Measurements from ENCODE around the gene ABCA12.

DNA sequence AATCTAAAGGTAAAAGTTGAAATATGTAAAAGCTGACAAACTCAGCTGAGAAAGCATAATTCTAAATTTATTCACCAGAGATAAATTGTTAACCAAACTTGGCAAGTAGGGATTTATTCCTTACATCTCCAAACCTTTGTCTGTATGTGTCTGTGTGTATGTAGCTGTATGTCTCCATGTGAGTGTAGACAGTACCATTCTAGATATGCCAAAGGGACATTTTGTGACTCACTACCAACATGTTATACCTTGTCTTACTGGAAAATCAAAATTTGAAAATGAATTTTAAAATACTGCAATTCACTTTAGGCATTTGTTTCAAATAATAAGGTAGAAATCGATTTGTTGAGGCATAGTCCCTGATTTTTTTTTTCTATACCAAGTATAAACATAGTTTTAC is 102.1 kb downstream of the ABCA12 start:
- TF ChIP-seq, protein P1, sequence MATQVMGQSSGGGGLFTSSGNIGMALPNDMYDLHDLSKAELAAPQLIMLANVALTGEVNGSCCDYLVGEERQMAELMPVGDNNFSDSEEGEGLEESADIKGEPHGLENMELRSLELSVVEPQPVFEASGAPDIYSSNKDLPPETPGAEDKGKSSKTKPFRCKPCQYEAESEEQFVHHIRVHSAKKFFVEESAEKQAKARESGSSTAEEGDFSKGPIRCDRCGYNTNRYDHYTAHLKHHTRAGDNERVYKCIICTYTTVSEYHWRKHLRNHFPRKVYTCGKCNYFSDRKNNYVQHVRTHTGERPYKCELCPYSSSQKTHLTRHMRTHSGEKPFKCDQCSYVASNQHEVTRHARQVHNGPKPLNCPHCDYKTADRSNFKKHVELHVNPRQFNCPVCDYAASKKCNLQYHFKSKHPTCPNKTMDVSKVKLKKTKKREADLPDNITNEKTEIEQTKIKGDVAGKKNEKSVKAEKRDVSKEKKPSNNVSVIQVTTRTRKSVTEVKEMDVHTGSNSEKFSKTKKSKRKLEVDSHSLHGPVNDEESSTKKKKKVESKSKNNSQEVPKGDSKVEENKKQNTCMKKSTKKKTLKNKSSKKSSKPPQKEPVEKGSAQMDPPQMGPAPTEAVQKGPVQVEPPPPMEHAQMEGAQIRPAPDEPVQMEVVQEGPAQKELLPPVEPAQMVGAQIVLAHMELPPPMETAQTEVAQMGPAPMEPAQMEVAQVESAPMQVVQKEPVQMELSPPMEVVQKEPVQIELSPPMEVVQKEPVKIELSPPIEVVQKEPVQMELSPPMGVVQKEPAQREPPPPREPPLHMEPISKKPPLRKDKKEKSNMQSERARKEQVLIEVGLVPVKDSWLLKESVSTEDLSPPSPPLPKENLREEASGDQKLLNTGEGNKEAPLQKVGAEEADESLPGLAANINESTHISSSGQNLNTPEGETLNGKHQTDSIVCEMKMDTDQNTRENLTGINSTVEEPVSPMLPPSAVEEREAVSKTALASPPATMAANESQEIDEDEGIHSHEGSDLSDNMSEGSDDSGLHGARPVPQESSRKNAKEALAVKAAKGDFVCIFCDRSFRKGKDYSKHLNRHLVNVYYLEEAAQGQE (IDR thresholded peaks at IDR 0.05; ENCODE audit: insufficient read depth in 1 of 2, low read depth in 2 of 2, low read length in 1 of 2) = no peak
- TF ChIP-seq, protein P2, sequence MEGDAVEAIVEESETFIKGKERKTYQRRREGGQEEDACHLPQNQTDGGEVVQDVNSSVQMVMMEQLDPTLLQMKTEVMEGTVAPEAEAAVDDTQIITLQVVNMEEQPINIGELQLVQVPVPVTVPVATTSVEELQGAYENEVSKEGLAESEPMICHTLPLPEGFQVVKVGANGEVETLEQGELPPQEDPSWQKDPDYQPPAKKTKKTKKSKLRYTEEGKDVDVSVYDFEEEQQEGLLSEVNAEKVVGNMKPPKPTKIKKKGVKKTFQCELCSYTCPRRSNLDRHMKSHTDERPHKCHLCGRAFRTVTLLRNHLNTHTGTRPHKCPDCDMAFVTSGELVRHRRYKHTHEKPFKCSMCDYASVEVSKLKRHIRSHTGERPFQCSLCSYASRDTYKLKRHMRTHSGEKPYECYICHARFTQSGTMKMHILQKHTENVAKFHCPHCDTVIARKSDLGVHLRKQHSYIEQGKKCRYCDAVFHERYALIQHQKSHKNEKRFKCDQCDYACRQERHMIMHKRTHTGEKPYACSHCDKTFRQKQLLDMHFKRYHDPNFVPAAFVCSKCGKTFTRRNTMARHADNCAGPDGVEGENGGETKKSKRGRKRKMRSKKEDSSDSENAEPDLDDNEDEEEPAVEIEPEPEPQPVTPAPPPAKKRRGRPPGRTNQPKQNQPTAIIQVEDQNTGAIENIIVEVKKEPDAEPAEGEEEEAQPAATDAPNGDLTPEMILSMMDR (IDR thresholded peaks at IDR 0.05) = no peak
- TF ChIP-seq SIN3A (IDR thresholded peaks at IDR 0.05; ENCODE audit: borderline replicate concordance, insufficient read depth, low read depth, low read length) = no peak

Measured in Panc1 (cell line).